ENCODE data around the gene ZFR2. TPM values are rescaled to one million over a fixed set of nuclear protein-coding genes. Genes with fewer than 3 reads are reported as not detected.
A peak's percentile ranks its signal among the peaks of the same experiment; 100 is the strongest.
"Not testable (repeated sequence)": the region's sequence is repeated elsewhere in the genome, so short reads cannot be mapped to it uniquely, and the experiment has no call there.

Gene ZFR2
- polyA plus RNA-seq, 3 donors, result not detected

DNA sequence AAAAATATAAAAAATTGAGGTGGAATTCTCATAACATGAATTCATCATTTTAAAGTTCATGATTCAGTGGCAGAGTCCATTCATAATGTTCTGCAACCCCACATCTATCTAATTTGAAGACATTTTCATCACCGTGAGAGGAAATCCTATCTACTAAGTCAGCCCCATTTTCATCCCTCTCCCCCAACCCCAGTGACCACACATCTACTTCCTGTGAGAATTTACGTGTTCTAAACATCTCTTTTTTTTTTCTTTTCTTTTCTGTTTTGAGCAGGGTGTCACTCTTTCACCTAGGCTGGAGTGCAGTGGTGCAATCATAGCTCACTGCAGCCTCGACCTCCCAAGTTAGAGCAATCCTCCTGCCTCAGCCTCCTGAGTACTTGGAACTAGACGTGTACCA is 29.1 kb upstream of the ZFR2 start:
- no peaks in the 10 kb centered on the region for H3K79me2 ChIP-seq (ENCODE audit: insufficient read depth, low read length)
- Mint-ChIP-seq H3K27me3 (ENCODE audit: low read depth in 3 of 3) (peaks cover 2 to 12% (median 5%) of the 10 kb centered on the region in 3 donors), H3K27ac (no peak overlapping the region), H3K4me3 (peak overlapping the region in 1 of 2 donors; percentile 1), H3K36me3 (no peaks in the 10 kb centered on the region), H3K9me3 (peaks cover 0 to 11% (median 7%) of the 10 kb centered on the region in 7 donors), H3K4me1 (no peaks in the 10 kb centered on the region)
- intact Hi-C loops (cut with micrococcal nuclease), result no loop called here
- H3K9ac ChIP-seq (ENCODE audit: insufficient read depth, low read length, poor library complexity, severe bottlenecking), result no peak overlapping the region
- TF ChIP-seq, protein P1, sequence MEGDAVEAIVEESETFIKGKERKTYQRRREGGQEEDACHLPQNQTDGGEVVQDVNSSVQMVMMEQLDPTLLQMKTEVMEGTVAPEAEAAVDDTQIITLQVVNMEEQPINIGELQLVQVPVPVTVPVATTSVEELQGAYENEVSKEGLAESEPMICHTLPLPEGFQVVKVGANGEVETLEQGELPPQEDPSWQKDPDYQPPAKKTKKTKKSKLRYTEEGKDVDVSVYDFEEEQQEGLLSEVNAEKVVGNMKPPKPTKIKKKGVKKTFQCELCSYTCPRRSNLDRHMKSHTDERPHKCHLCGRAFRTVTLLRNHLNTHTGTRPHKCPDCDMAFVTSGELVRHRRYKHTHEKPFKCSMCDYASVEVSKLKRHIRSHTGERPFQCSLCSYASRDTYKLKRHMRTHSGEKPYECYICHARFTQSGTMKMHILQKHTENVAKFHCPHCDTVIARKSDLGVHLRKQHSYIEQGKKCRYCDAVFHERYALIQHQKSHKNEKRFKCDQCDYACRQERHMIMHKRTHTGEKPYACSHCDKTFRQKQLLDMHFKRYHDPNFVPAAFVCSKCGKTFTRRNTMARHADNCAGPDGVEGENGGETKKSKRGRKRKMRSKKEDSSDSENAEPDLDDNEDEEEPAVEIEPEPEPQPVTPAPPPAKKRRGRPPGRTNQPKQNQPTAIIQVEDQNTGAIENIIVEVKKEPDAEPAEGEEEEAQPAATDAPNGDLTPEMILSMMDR (IDR thresholded peaks at IDR 0.05), result no peak
- H3K9me3 ChIP-seq (replicated peaks in 1 of 2; ENCODE audit: control insufficient read depth in 1 of 2, insufficient read depth in 1 of 2, low read length in 2 of 2), result peaks cover 0 to 7% of the 10 kb centered on the region in 2 donors
- no peak overlapping the region for H3K27ac ChIP-seq (ENCODE audit: low read depth in 1 of 2, low read length in 2 of 2)
- H3K4me3 ChIP-seq (replicated peaks in 1 of 3; ENCODE audit: low read depth in 2 of 3, low read length in 3 of 3), result no peak overlapping the region
- no peaks in the 10 kb centered on the region for H3K36me3 ChIP-seq (replicated peaks in 1 of 2; ENCODE audit: control insufficient read depth in 1 of 2, insufficient read depth in 2 of 2, low read length in 2 of 2)
- WGBS (ENCODE audit: insufficient coverage), result 8% methylated on average over 2 of the region's 4 CpGs
- no peaks in the 10 kb centered on the region for H3K4me1 ChIP-seq (ENCODE audit: control insufficient read depth in 1 of 2, insufficient read depth in 2 of 2, low read length in 2 of 2)
- no peak overlapping the region for H3K4me2 ChIP-seq (replicated peaks; ENCODE audit: extremely low read depth, low read length, poor library complexity, severe bottlenecking)
- DNase-seq, result no peak
- H4K20me1 ChIP-seq (ENCODE audit: insufficient read depth, low read length), result no peaks in the 10 kb centered on the region
- no peaks in the 10 kb centered on the region for H3K27me3 ChIP-seq (ENCODE audit: control insufficient read depth in 2 of 2, insufficient read depth in 2 of 2, low read length in 2 of 2)
- H2AFZ ChIP-seq (ENCODE audit: insufficient read depth, low read depth, low read length, poor library complexity, severe bottlenecking), result no peak overlapping the region

DNA sequence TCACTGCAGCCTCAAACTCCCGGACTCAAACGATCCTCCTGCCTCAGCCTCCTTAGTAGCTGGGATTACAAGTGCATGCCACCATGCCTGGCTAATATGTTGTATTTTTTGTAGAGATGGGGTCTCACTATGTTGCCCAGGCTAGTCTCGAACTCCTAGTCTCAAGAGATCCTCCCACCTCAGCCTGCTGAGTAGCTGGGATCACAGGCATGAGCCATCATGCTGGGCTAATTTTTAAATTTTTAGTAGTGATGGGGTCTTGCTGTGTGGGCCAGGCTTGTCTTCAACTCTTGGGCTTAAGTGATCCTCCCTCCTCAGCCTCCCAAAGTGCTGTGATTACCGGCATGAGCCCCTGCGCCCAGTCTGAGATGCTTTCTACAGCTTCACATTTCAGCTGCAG is 26.9 kb upstream of the ZFR2 start:
- Mint-ChIP-seq H3K36me3 (no peaks in the 10 kb centered on the region), H3K4me3 (no peak overlapping the region), H3K27ac (no peak overlapping the region), H3K9me3 (peaks cover 2 to 13% (median 7%) of the 10 kb centered on the region in 7 donors), H3K4me1 (no peaks in the 10 kb centered on the region), H3K27me3 (ENCODE audit: low read depth in 3 of 3) (peaks cover 3 to 12% (median 3%) of the 10 kb centered on the region in 3 donors)
- Histone ChIP-seq H3K4me2 (replicated peaks; ENCODE audit: extremely low read depth, low read length, poor library complexity, severe bottlenecking) (no peak overlapping the region), H3K27me3 (ENCODE audit: control insufficient read depth in 2 of 2, insufficient read depth in 2 of 2, low read length in 2 of 2) (no peaks in the 10 kb centered on the region), H3K79me2 (ENCODE audit: insufficient read depth, low read length) (no peaks in the 10 kb centered on the region), H3K9me3 (replicated peaks in 1 of 2; ENCODE audit: control insufficient read depth in 1 of 2, insufficient read depth in 1 of 2, low read length in 2 of 2) (peaks cover 0 to 7% of the 10 kb centered on the region in 2 donors), H3K4me3 (replicated peaks in 1 of 3; ENCODE audit: low read depth in 2 of 3, low read length in 3 of 3) (no peak overlapping the region), H3K9ac (ENCODE audit: insufficient read depth, low read length, poor library complexity, severe bottlenecking) (no peak overlapping the region), H3K4me1 (ENCODE audit: control insufficient read depth in 1 of 2, insufficient read depth in 2 of 2, low read length in 2 of 2) (no peaks in the 10 kb centered on the region), H3K27ac (ENCODE audit: low read depth in 1 of 2, low read length in 2 of 2) (no peak overlapping the region), H3K36me3 (replicated peaks in 1 of 2; ENCODE audit: control insufficient read depth in 1 of 2, insufficient read depth in 2 of 2, low read length in 2 of 2) (no peaks in the 10 kb centered on the region), H4K20me1 (ENCODE audit: insufficient read depth, low read length) (no peaks in the 10 kb centered on the region), H2AFZ (ENCODE audit: insufficient read depth, low read depth, low read length, poor library complexity, severe bottlenecking) (no peak overlapping the region)
- no peak for DNase-seq
- no CpG with 5 or more reads among the region's 5 CpGs for WGBS (ENCODE audit: insufficient coverage)
- intact Hi-C loops (cut with micrococcal nuclease), result no loop called here
- TF ChIP-seq, protein P1 (IDR thresholded peaks at IDR 0.05), result no peak

DNA sequence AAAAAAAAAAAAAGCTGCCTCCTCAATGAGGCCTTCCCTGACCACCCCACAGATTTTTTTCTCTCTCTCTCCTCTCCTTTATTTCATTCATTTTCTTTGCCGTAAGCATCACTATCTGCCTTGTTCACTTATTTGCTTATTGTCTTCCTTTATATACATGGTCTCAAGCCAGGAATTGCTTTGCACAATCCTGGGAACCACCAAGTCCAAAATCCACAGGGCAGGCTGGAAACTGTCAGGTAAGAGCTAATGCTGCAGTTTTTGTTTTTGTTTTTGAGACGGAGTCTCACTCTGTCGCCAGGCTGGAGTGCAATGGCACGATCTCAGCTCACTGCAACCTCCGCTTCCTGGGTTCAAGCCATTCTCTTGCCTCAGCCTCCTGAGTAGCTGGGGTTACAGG is 26.1 kb upstream of the ZFR2 start:
- 95% methylated on average over 4 of the region's 5 CpGs for WGBS (ENCODE audit: insufficient coverage)
- not testable (repeated sequence) for H4K20me1 ChIP-seq (ENCODE audit: insufficient read depth, low read length)

More for the DNA sequence above, 26.1 kb upstream of the ZFR2 start:
- H3K36me3 ChIP-seq (replicated peaks in 1 of 2; ENCODE audit: control insufficient read depth in 1 of 2, insufficient read depth in 2 of 2, low read length in 2 of 2); H3K27ac ChIP-seq (ENCODE audit: low read depth in 1 of 2, low read length in 2 of 2); H3K4me3 Mint-ChIP-seq; H3K4me2 ChIP-seq (replicated peaks; ENCODE audit: extremely low read depth, low read length, poor library complexity, severe bottlenecking); H3K4me1 Mint-ChIP-seq; intact Hi-C loops (cut with micrococcal nuclease); H3K4me1 ChIP-seq (ENCODE audit: control insufficient read depth in 1 of 2, insufficient read depth in 2 of 2, low read length in 2 of 2); H3K79me2 ChIP-seq (ENCODE audit: insufficient read depth, low read length); H2AFZ ChIP-seq (ENCODE audit: insufficient read depth, low read depth, low read length, poor library complexity, severe bottlenecking); H3K36me3 Mint-ChIP-seq; H3K9ac ChIP-seq (ENCODE audit: insufficient read depth, low read length, poor library complexity, severe bottlenecking); H3K27ac Mint-ChIP-seq; H3K27me3 ChIP-seq (ENCODE audit: control insufficient read depth in 2 of 2, insufficient read depth in 2 of 2, low read length in 2 of 2); H3K4me3 ChIP-seq (replicated peaks in 1 of 3; ENCODE audit: low read depth in 2 of 3, low read length in 3 of 3); DNase-seq; H3K9me3 ChIP-seq (replicated peaks in 1 of 2; ENCODE audit: control insufficient read depth in 1 of 2, insufficient read depth in 1 of 2, low read length in 2 of 2): not testable (repeated sequence)
- Mint-ChIP-seq H3K9me3 (peaks cover 2 to 13% (median 7%) of the 10 kb centered on the region in 7 donors), H3K27me3 (ENCODE audit: low read depth in 3 of 3) (peaks cover 1 to 11% (median 3%) of the 10 kb centered on the region in 3 donors)
